H1 (cell line): ENCODE data around the gene PBXIP1.

Experiments used
- JUND ChIP-seq: IDR thresholded peaks from 2 replicates; pipeline ENCODE4 v1.6.1; 2011; ENCODE audit warnings: mild to moderate bottlenecking, improper control_type of control experiment, low read length
- TBP ChIP-seq: IDR thresholded peaks from 2 replicates; pipeline ENCODE4 v1.6.1; 2011; ENCODE audit warnings: low read depth, low read length, improper control_type of control experiment
- TF ChIP-seq, protein P1 (sequence below), 3 experiments: IDR thresholded peaks; 1 replicate in 2 of 3; 2 replicates in 1 of 3; pipeline versions ENCODE4 v1.5.1 to v1.6.1; 2011; ENCODE audit warnings: low read length in 3 of 3, mild to moderate bottlenecking in 3 of 3, inconsistent platforms in 2 of 3, low read depth in 1 of 3, moderate library complexity in 1 of 3; ENCODE audit not compliant: insufficient read depth in 1 of 3; ENCODE audit errors: control extremely low read depth in 1 of 3

DNA sequence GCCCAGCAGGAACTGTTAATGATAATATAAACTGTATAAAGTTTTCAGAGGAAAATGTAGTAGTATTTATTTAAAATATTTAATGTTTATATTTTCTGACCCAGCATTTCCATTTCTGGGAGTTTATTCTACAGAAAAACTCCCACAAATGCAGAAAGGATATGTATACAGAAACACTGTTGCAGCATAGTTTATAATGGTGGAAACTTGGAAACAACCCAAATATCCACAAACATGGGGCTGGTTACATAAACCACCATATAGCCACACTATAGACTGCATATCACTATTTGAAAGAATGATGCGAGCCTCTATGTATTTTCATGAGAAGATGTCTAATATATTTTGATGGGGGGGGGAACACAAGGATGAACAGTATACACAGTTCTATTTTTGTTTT lies 54.3 kb downstream of the PBXIP1 start:
- TF ChIP-seq, protein P1, sequence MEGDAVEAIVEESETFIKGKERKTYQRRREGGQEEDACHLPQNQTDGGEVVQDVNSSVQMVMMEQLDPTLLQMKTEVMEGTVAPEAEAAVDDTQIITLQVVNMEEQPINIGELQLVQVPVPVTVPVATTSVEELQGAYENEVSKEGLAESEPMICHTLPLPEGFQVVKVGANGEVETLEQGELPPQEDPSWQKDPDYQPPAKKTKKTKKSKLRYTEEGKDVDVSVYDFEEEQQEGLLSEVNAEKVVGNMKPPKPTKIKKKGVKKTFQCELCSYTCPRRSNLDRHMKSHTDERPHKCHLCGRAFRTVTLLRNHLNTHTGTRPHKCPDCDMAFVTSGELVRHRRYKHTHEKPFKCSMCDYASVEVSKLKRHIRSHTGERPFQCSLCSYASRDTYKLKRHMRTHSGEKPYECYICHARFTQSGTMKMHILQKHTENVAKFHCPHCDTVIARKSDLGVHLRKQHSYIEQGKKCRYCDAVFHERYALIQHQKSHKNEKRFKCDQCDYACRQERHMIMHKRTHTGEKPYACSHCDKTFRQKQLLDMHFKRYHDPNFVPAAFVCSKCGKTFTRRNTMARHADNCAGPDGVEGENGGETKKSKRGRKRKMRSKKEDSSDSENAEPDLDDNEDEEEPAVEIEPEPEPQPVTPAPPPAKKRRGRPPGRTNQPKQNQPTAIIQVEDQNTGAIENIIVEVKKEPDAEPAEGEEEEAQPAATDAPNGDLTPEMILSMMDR (IDR thresholded peaks at IDR 0.05; ENCODE audit: control extremely low read depth in 1 of 3, insufficient read depth in 1 of 3, low read depth in 1 of 3, low read length in 3 of 3): no peak
- no peak for TF ChIP-seq TBP
- TF ChIP-seq JUND: no peak
